Panc1 (cell line): ENCODE data around the gene SGMS1.
"Not testable (repeated sequence)": the region's sequence is repeated elsewhere in the genome, so short reads cannot be mapped to it uniquely, and the experiment has no call there.

Source experiments
- CTCF ChIP-seq: fragments of 450-650 bp; IDR thresholded peaks from 2 replicates; pipeline ENCODE4 v1.5.1; 2017; ENCODE audit warnings: mild to moderate bottlenecking
- POLR2AphosphoS5 ChIP-seq: IDR thresholded peaks from 2 replicates; pipeline ENCODE4 v1.6.1; 2012; ENCODE audit warnings: mild to moderate bottlenecking, low read depth, low read length, moderate library complexity
- SIN3A ChIP-seq: IDR thresholded peaks from 2 replicates; pipeline ENCODE4 v1.6.1; 2012; ENCODE audit warnings: low read depth, mild to moderate bottlenecking, low read length, moderate library complexity, borderline replicate concordance; ENCODE audit not compliant: insufficient read depth
- TCF7L2 ChIP-seq: IDR thresholded peaks from 2 replicates; pipeline ENCODE4 v1.6.1; 2011; ENCODE audit warnings: mild to moderate bottlenecking, low read depth, low read length, inconsistent platforms
- TF ChIP-seq, protein P1 (sequence below), 2 experiments: IDR thresholded peaks; 2 replicates each; pipeline ENCODE4 v1.6.1; 2011 to 2012; ENCODE audit warnings: low read depth in 2 of 2, control low read depth in 1 of 2, low read length in 1 of 2, mild to moderate bottlenecking in 1 of 2, moderate library complexity in 1 of 2; ENCODE audit not compliant: insufficient read depth in 1 of 2

DNA sequence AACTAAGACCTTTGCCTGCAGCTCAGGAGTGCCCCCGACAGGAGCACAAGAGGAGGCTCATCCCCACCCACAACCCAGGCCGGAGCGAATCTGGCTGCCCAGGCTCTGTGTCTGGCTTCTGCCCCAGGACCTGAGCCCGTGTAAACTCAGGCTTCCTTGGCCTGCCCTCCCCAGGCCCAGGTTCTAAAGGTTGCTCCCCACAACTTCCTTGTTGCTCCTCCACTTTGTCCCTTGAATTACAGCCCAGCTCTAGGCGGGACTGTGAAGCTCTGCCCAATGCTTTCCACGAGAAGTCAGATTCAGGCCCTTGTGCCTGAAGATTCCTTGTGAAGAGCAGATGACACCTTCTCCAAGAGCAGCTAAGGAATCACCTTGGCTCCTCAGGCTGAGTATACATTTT, 46.2 kb upstream of the SGMS1 start:
- TF ChIP-seq CTCF, POLR2AphosphoS5, SIN3A, TCF7L2: not testable (repeated sequence)
- TF ChIP-seq, protein P1, sequence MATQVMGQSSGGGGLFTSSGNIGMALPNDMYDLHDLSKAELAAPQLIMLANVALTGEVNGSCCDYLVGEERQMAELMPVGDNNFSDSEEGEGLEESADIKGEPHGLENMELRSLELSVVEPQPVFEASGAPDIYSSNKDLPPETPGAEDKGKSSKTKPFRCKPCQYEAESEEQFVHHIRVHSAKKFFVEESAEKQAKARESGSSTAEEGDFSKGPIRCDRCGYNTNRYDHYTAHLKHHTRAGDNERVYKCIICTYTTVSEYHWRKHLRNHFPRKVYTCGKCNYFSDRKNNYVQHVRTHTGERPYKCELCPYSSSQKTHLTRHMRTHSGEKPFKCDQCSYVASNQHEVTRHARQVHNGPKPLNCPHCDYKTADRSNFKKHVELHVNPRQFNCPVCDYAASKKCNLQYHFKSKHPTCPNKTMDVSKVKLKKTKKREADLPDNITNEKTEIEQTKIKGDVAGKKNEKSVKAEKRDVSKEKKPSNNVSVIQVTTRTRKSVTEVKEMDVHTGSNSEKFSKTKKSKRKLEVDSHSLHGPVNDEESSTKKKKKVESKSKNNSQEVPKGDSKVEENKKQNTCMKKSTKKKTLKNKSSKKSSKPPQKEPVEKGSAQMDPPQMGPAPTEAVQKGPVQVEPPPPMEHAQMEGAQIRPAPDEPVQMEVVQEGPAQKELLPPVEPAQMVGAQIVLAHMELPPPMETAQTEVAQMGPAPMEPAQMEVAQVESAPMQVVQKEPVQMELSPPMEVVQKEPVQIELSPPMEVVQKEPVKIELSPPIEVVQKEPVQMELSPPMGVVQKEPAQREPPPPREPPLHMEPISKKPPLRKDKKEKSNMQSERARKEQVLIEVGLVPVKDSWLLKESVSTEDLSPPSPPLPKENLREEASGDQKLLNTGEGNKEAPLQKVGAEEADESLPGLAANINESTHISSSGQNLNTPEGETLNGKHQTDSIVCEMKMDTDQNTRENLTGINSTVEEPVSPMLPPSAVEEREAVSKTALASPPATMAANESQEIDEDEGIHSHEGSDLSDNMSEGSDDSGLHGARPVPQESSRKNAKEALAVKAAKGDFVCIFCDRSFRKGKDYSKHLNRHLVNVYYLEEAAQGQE (IDR thresholded peaks at IDR 0.05; ENCODE audit: insufficient read depth in 1 of 2, low read depth in 2 of 2, low read length in 1 of 2) = not testable (repeated sequence)
